Progenitor cell of endocrine pancreas (in vitro differentiated cells): ENCODE results near the gene KCNQ1. TPM values are rescaled to one million over a fixed set of nuclear protein-coding genes. Genes with fewer than 3 reads are reported as not detected.

Experiments
- DNase-seq: peaks from one replicate; pipeline ENCODE4 v3.0.0; 2021; ENCODE audit warnings: low spot score; ENCODE audit not compliant: unreplicated experiment
- H3K27ac Mint-ChIP-seq: 2 replicates; pipeline ENCODE4 v1.8.0; 2021; ENCODE audit warnings: mild to moderate bottlenecking, moderate library complexity, mixed read lengths
- H3K27me3 Mint-ChIP-seq: 2 replicates; pipeline ENCODE4 v1.8.0; 2021; ENCODE audit warnings: mixed read lengths
- H3K36me3 Mint-ChIP-seq: 2 replicates; pipeline ENCODE4 v1.8.0; 2022; ENCODE audit warnings: mixed read lengths; ENCODE audit not compliant: insufficient read depth
- H3K4me1 Mint-ChIP-seq: 2 replicates; pipeline ENCODE4 v1.8.0; 2021; ENCODE audit warnings: low read depth, mixed read lengths
- H3K4me3 Mint-ChIP-seq: 2 replicates; pipeline ENCODE4 v1.8.0; 2021; ENCODE audit warnings: low read depth, mild to moderate bottlenecking, moderate library complexity, mixed read lengths
- H3K9me3 Mint-ChIP-seq: 2 replicates; pipeline ENCODE4 v1.8.0; 2021; ENCODE audit warnings: low read depth, mixed read lengths
- total RNA-seq: library from RNA; stranded (reverse); gene quantifications from 2 replicates; pipeline ENCODE4 v1.2.1, GENCODE V29; 2021
- TF ChIP-seq, protein P1 (sequence below): fragments of 200-600 bp; sonication (generic); IDR thresholded peaks from one replicate; pipeline ENCODE4 v1.5.0; 2021; ENCODE audit warnings: antibody characterized with exemption, mild to moderate bottlenecking; ENCODE audit not compliant: unreplicated experiment

The KCNQ1 gene
- total RNA-seq, 1 donor from 2014 or later: 3.3 TPM

GRCh38 chr11:2468363-2469235 is 23.8 kb downstream of the KCNQ1 start:
- no peaks in the 10 kb centered on the region for H3K4me1 Mint-ChIP-seq
- H3K36me3 Mint-ChIP-seq: no peaks in the 10 kb centered on the region
- DNase-seq: no peak
- H3K27ac Mint-ChIP-seq: no peak overlapping the region
- H3K27me3 Mint-ChIP-seq: peaks cover 40% of the 10 kb centered on the region
- no peaks in the 10 kb centered on the region for H3K9me3 Mint-ChIP-seq
- TF ChIP-seq, protein P1, sequence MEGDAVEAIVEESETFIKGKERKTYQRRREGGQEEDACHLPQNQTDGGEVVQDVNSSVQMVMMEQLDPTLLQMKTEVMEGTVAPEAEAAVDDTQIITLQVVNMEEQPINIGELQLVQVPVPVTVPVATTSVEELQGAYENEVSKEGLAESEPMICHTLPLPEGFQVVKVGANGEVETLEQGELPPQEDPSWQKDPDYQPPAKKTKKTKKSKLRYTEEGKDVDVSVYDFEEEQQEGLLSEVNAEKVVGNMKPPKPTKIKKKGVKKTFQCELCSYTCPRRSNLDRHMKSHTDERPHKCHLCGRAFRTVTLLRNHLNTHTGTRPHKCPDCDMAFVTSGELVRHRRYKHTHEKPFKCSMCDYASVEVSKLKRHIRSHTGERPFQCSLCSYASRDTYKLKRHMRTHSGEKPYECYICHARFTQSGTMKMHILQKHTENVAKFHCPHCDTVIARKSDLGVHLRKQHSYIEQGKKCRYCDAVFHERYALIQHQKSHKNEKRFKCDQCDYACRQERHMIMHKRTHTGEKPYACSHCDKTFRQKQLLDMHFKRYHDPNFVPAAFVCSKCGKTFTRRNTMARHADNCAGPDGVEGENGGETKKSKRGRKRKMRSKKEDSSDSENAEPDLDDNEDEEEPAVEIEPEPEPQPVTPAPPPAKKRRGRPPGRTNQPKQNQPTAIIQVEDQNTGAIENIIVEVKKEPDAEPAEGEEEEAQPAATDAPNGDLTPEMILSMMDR: no peak
- H3K4me3 Mint-ChIP-seq: no peak overlapping the region

DNA sequence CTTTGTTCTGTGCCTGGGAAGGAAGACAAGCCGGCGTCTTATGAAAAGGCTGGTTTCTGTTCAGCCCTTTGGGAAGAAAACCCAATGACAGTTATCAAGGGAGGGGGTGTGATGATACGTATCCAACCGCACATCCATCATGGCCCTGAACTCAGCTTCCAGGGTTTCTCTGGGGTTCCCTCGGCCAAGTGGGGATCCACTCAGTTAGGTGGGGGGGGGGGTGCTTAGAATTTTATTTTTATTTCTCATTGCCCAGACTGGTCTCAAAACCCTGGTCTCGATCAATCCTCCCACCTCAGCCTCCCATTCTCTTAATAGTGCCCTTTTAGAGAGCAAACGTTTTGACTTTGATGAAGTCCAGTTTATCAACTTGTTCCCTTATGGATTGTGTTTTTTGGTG is 25.7 kb downstream of the KCNQ1 start:
- no peak overlapping the region for H3K4me3 Mint-ChIP-seq
- H3K4me1 Mint-ChIP-seq: no peaks in the 10 kb centered on the region
- DNase-seq: no peak
- TF ChIP-seq, protein P1: no peak
- peaks cover 49% of the 10 kb centered on the region for H3K27me3 Mint-ChIP-seq
- no peaks in the 10 kb centered on the region for H3K36me3 Mint-ChIP-seq
- no peak overlapping the region for H3K27ac Mint-ChIP-seq
- H3K9me3 Mint-ChIP-seq: no peaks in the 10 kb centered on the region

DNA sequence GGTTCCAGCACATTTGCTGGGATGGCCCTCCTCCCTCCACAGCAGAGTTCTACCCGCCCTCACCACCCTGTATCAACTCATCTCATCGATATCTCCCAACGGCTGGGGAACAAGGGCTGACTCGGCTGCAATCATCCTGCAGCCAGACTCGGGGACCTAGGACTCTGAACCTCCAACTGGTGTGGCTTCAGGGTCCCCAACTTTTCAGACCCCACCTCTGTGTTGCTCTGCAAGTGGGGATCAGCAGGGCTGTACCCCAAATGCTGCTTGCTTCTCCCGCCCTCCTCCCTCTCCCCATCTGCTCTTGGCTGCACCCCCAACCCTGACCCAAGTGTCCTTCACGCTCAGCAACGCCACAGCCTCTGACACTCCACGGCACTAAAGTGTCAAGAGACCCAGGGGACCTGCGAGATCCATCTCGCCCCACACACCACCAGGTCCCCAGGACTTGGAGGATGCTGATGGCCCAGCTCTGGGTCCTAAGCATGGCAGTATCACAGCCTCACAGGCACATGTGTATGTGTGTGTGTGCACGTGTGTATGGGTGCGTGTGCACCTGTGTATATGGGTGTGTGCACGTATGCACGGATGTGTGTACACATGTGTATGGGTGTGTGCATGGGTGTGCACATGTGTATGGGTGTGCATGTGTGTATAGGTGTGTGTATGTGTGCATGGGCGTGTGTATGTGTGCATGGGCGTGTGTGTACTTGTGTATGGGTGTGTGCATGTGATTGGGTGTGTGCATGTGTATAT is 26.4 kb downstream of the KCNQ1 start:
- TF ChIP-seq, protein P1: no peak
- Mint-ChIP-seq H3K27ac (no peak overlapping the region), H3K27me3 (peaks cover 52% of the 10 kb centered on the region), H3K4me3 (no peak overlapping the region), H3K36me3 (no peaks in the 10 kb centered on the region), H3K9me3 (no peaks in the 10 kb centered on the region), H3K4me1 (no peaks in the 10 kb centered on the region)
- DNase-seq: no peak

- no peaks in the 10 kb centered on the region for H3K36me3 Mint-ChIP-seq
- no peaks in the 10 kb centered on the region for H3K9me3 Mint-ChIP-seq
- no peak overlapping the region for H3K27ac Mint-ChIP-seq
- no peak overlapping the region for H3K4me3 Mint-ChIP-seq
- TF ChIP-seq, protein P1: no peak
- no peaks in the 10 kb centered on the region for H3K4me1 Mint-ChIP-seq
- H3K27me3 Mint-ChIP-seq: peaks cover 54% of the 10 kb centered on the region
- no peak for DNase-seq
Measured at GRCh38 chr11:2471804-2472096, 26.9 kb downstream of the KCNQ1 start.

- no peak overlapping the region for H3K27ac Mint-ChIP-seq
- DNase-seq: no peak
- peaks cover 62% of the 10 kb centered on the region for H3K27me3 Mint-ChIP-seq
- H3K4me3 Mint-ChIP-seq: no peak overlapping the region
- TF ChIP-seq, protein P1: no peak
- H3K4me1 Mint-ChIP-seq: no peaks in the 10 kb centered on the region
- no peaks in the 10 kb centered on the region for H3K9me3 Mint-ChIP-seq
- H3K36me3 Mint-ChIP-seq: no peaks in the 10 kb centered on the region
Measured at GRCh38 chr11:2472428-2473186, 27.8 kb downstream of the KCNQ1 start.
